HG03571 (cell line): ENCODE measurements around the gene DOCK1.

ENCODE experiments used
- ATAC-seq: cut with Tn5 transposase; IDR thresholded peaks from one replicate; pipeline ENCODE4 v1.9.1; 2021; ENCODE audit not compliant: unreplicated experiment

Gene DOCK1

DNA sequence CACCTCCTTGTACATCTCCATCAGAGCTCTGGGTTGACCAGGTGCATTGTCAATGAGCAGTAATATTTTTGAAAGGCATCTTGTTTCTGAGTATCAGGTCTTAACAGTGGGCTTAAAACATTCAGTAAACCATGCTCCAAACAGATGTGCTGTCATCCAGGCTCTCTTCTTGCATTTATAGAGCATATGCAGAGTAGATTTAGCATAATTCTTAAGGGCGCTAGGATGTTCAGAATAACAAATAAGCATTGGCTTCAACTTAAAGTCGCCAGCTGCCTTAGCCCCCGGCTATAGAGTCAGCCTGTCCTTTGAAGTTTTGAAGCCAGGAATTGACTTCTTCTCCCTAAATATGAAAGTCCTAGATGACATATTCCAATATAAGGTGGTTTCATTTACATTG is 421.7 kb downstream of the DOCK1 start:
- ATAC-seq = no peak

- no peak for ATAC-seq
Observed at GRCh38 chr10:127331696-127332095, 426.5 kb downstream of the DOCK1 start.

GRCh38 chr10:127332631-127333030 is 427.4 kb downstream of the DOCK1 start:
- ATAC-seq = no peak

- no peak for ATAC-seq
Observed at GRCh38 chr10:127337801-127338200, 432.6 kb downstream of the DOCK1 start.

GRCh38 chr10:127338399-127339110 is 433.3 kb downstream of the DOCK1 start:
- no peak for ATAC-seq

DNA sequence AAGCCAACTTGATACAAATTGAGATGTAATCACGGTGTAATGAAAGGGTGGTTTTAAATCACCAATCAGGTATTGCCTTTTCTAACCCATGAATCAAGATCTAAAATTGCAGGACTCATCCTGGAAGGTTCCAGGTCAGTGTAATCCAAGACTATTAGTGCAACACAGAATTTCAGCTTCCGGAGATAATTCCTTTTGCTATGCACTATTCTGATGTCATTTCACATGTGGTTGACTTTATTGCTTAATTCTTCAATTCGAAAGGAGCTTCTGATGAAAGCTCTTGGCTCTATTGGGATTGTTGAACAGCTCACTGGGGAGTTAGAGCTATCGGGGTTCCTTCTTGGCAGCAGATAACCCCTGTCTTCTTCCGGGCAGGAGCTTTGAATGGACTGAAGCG is 438.6 kb downstream of the DOCK1 start:
- ATAC-seq = no peak

DNA sequence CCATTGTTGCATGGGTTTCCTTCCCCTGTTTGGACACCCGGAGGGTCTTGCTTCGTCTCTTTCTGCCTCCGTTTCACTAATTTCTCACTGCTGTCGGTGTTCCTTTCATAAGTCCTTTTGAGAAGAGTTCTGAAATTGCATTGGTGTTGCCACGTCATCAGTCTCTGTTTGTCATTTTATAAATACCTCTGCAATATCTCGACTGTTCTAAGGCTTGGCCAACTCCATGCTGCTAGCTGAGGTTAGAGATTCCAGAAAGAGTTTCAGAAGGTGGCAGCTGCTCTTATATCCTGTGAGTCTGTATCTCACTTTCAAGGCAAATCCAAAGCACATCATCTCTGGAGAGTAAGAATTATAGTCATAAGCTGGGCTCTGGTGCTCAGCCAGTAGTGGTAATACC is 439.1 kb downstream of the DOCK1 start:
- no peak for ATAC-seq

GRCh38 chr10:127345231-127345965 is 440.2 kb downstream of the DOCK1 start:
- ATAC-seq = no peak

DNA sequence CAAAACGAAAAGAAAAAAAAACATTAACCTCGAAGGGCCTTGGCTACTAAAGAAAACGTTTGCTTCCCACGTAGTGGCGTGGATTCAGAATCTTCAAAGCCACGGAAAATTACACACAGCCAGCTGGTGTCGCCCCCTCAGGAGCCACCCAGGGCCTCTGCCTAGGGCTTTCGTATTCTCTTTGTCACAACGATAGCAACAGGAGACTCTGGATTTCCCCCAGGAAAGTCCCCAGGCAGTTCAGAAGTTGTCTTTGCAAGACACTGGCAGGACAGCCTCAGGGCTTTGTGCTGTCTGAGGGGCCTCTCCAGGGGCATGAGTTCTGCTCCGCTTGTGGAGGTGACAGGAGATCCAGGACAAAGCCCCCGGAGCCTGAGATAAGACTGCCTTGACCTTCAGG is 441.4 kb downstream of the DOCK1 start:
- no peak for ATAC-seq

- no peak for ATAC-seq
Observed at GRCh38 chr10:127347202-127347959, 442.2 kb downstream of the DOCK1 start.

GRCh38 chr10:127349737-127350136 is 444.5 kb downstream of the DOCK1 start:
- no peak for ATAC-seq

GRCh38 chr10:127351542-127351941 is 446.3 kb downstream of the DOCK1 start:
- no peak for ATAC-seq

- ATAC-seq = no peak
Observed at GRCh38 chr10:127353544-127353943, 448.3 kb downstream of the DOCK1 start.

DNA sequence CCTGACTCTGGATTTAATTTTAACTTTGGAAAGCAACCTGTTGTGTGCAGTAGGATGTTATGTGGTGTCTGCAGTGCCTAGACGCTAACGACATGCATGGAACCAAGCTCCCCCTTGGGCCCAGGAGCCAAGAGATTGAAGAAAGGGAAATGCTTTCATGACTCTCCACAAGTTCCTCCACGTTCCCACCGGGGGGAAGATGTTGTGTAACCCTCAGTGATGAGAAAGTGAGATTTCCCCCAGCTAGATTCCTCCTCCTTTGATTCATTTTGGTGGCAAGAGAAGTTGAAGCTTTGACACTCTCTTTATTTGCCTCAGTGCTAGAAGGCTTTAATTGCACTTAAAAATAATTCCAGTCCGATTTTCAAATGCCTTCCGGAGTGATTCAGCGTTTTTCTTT is 449.0 kb downstream of the DOCK1 start:
- ATAC-seq = no peak

GRCh38 chr10:127354992-127355391 is 449.8 kb downstream of the DOCK1 start:
- ATAC-seq = no peak

GRCh38 chr10:127356360-127356759 is 451.1 kb downstream of the DOCK1 start:
- ATAC-seq = no peak

DNA sequence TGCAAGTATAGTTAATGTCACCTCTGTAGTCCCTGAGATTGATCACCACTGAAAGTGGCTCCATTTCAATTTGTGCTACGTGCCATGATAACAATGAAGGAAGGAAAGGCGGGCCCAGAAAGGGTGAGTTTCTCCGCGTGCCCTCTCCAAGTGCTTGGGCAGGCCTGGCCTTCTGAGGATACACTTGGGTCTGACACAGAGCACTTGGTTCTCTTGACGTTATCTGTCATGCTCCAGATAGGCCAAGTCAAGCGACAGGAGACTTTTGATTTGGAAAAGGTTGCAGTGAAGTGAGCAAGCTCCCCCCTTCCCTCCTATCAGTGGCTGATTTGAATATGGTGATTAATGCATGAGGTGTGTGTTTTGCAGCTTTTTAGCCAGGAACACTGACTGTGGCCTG is 452.0 kb downstream of the DOCK1 start:
- no peak for ATAC-seq

- ATAC-seq = no peak
Observed at GRCh38 chr10:127358337-127358736, 453.1 kb downstream of the DOCK1 start.

GRCh38 chr10:127364034-127364433 is 458.8 kb downstream of the DOCK1 start:
- no peak for ATAC-seq

- no peak for ATAC-seq
Observed at GRCh38 chr10:127368101-127368500, 462.9 kb downstream of the DOCK1 start.

GRCh38 chr10:127368929-127369328 is 463.7 kb downstream of the DOCK1 start:
- no peak for ATAC-seq

DNA sequence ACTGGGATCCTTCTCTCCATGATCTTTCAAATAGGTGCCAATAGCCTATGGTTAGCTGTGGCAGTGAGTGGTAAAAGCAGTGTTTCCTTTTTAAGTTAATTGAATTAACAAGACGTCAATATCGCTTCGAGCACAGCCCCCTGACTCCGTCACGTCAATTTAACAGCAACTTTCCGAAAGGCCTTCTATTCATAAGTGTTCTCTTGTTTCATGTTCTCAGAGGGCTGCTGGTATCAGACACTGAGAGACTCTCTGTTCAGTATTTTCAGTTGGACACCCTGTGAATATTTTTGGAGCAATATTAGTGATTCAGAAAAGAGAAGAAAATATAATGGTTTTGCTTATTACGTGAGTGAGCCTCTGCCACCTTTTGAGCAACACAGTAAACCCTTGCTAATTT is 465.4 kb downstream of the DOCK1 start:
- ATAC-seq = no peak
